Liver (tissue), 3 donors: ENCODE results near the gene AKAP10.

ENCODE experiments used
- ATF3 ChIP-seq: IDR thresholded peaks from 2 replicates; pipeline ENCODE4 v1.6.1; 2016; ENCODE audit warnings: antibody characterized with exemption
- CTCF ChIP-seq: fragments of 150-350 bp; IDR thresholded peaks from 2 replicates; pipeline ENCODE4 v1.5.1; 2017; ENCODE audit warnings: improper control_type of control experiment, low read depth, low read length; ENCODE audit not compliant: missing input control
- GABPA ChIP-seq, 2 donors: IDR thresholded peaks in 1 of 2; conservative IDR thresholded peaks in 1 of 2; 2 replicates each; pipeline ENCODE4 v1.6.1; 2016; ENCODE audit warnings: antibody characterized with exemption in 2 of 2, mild to moderate bottlenecking in 1 of 2, moderate library complexity in 1 of 2
- JUND ChIP-seq, 2 donors: IDR thresholded peaks; 2 replicates each; pipeline ENCODE4 v1.6.1; 2016; ENCODE audit warnings: antibody characterized with exemption in 2 of 2
- MAX ChIP-seq: IDR thresholded peaks from 2 replicates; pipeline ENCODE4 v1.6.1; 2016; ENCODE audit warnings: antibody characterized with exemption
- RAD21 ChIP-seq, 2 donors: IDR thresholded peaks; 2 replicates each; pipeline ENCODE4 v1.6.1; 2016; ENCODE audit warnings: antibody characterized with exemption in 2 of 2, mild to moderate bottlenecking in 2 of 2
- REST ChIP-seq: IDR thresholded peaks from 2 replicates; pipeline ENCODE4 v1.6.1; 2016; ENCODE audit warnings: antibody characterized with exemption, mild to moderate bottlenecking
- RXRA ChIP-seq, 2 donors: IDR thresholded peaks; 2 replicates each; pipeline ENCODE4 v1.6.1; 2017 to 2018; ENCODE audit warnings: antibody characterized with exemption in 2 of 2, mild to moderate bottlenecking in 1 of 2
- SP1 ChIP-seq: IDR thresholded peaks from 2 replicates; pipeline ENCODE4 v1.6.1; 2018; ENCODE audit warnings: antibody characterized with exemption, mild to moderate bottlenecking
- donor health status: healthy.
- donor health status: healthy.

- TF ChIP-seq CTCF, result no peak
- no peak for TF ChIP-seq ATF3
- no peak for TF ChIP-seq SP1
- no peak for TF ChIP-seq MAX
- no peak for TF ChIP-seq GABPA (IDR thresholded peaks at IDR 0.05 in 1 of 2, conservative IDR thresholded peaks at IDR 0.05 in 1 of 2)
- TF ChIP-seq RAD21 (IDR thresholded peaks at IDR 0.05), result no peak
- no peak for TF ChIP-seq REST
- TF ChIP-seq RXRA (IDR thresholded peaks at IDR 0.05), result no peak
- TF ChIP-seq JUND (IDR thresholded peaks at IDR 0.05), result no peak
Observed at GRCh38 chr17:19877364-19877945, 100.2 kb downstream of the AKAP10 start.
